IMR-90 (cell line): Measurements from ENCODE around the gene SLC35G6. TPM values are rescaled to one million over a fixed set of nuclear protein-coding genes. Genes with fewer than 3 reads are reported as not detected.

ENCODE experiments used
- ATAC-seq: fragments of 200-7000 bp; cut with Tn5 transposase; 2 replicates; pipeline ENCODE4 v1.9.1; 2020; ENCODE audit warnings: low read depth, mild to moderate bottlenecking, moderate library complexity
- BruUV-seq: library from RNA; stranded (reverse); fragments of 400-500 nt; replicated peaks from 2 replicates; lab custom pipeline; 2021; lab: Mats Ljungman, UMichigan
- CTCF ChIA-PET: fragments of 300-600 bp; formaldehyde crosslinking; extraction: SDS; loops from one replicate; lab custom pipeline; 2021; ENCODE audit warnings: antibody characterized with exemption; lab: Yijun Ruan, JAX
- POLR2A ChIA-PET: fragments of 300-600 bp; sonication (Branson Sonifier 250); formaldehyde crosslinking; loops from one replicate; lab custom pipeline; 2022; ENCODE audit warnings: antibody characterized with exemption; ENCODE audit not compliant: unreplicated experiment; lab: Charles Lee
- DNase-seq: peaks from one replicate; pipeline ENCODE4 v3.0.0; 2013
- H2AFZ ChIP-seq: replicated peaks from 2 replicates; pipeline ENCODE3; 2013; ENCODE audit warnings: low read length, mild to moderate bottlenecking; ENCODE audit not compliant: poor library complexity
- H2AK5ac ChIP-seq: 2 replicates; pipeline ENCODE4 v1.6.1; 2013; ENCODE audit warnings: low read depth, low read length, inconsistent platforms
- H2AK9ac ChIP-seq: replicated peaks from 2 replicates; pipeline ENCODE3; 2013; ENCODE audit warnings: mild to moderate bottlenecking, low read depth, low read length, moderate library complexity; ENCODE audit not compliant: poor library complexity
- H2BK120ac ChIP-seq: 2 replicates; pipeline ENCODE4 v1.6.1; 2013; ENCODE audit warnings: low read depth, low read length, inconsistent platforms
- H2BK15ac ChIP-seq: 3 replicates; pipeline ENCODE4 v1.6.1; 2013; ENCODE audit warnings: low read depth, low read length, inconsistent platforms
- H2BK20ac ChIP-seq: 2 replicates; pipeline ENCODE4 v1.6.1; 2013; ENCODE audit warnings: low read depth, mild to moderate bottlenecking, inconsistent platforms, low read length, moderate library complexity
- H2BK5ac ChIP-seq: 2 replicates; pipeline ENCODE4 v1.6.1; 2013; ENCODE audit warnings: mild to moderate bottlenecking, low read depth, low read length, inconsistent platforms; ENCODE audit not compliant: poor library complexity, severe bottlenecking
- H3K14ac ChIP-seq: replicated peaks from 2 replicates; pipeline ENCODE4 v1.6.1; 2013; ENCODE audit warnings: low read depth, low read length, inconsistent platforms
- H3K18ac ChIP-seq: 2 replicates; pipeline ENCODE4 v1.6.1; 2013; ENCODE audit warnings: low read depth, low read length, control low read depth
- H3K23ac ChIP-seq: 2 replicates; pipeline ENCODE4 v1.6.1; 2013; ENCODE audit warnings: low read depth, low read length, inconsistent platforms
- H3K27ac ChIP-seq: 2 replicates; pipeline ENCODE4 v1.5.1; 2013; ENCODE audit warnings: mild to moderate bottlenecking, control low read depth, low read length; ENCODE audit not compliant: insufficient read depth
- H3K27me3 ChIP-seq: 2 replicates; pipeline ENCODE4 v1.6.1; 2013; ENCODE audit warnings: low read length; ENCODE audit not compliant: control insufficient read depth, insufficient read depth
- H3K36me3 ChIP-seq: 2 replicates; pipeline ENCODE4 v1.6.1; 2013; ENCODE audit warnings: low read length, mixed read lengths; ENCODE audit not compliant: control insufficient read depth, insufficient read depth
- H3K4ac ChIP-seq: 2 replicates; pipeline ENCODE4 v1.6.1; 2013; ENCODE audit warnings: low read depth, low read length, inconsistent platforms
- H3K4me1 ChIP-seq: 2 replicates; pipeline ENCODE4 v1.6.1; 2013; ENCODE audit warnings: low read length, mixed read lengths; ENCODE audit not compliant: control insufficient read depth, insufficient read depth
- H3K4me2 ChIP-seq: 2 replicates; pipeline ENCODE4 v1.6.1; 2013; ENCODE audit warnings: low read depth, mild to moderate bottlenecking, control low read depth, low read length, moderate library complexity
- H3K4me3 ChIP-seq: 2 replicates; pipeline ENCODE4 v1.5.1; 2013; ENCODE audit warnings: low read depth, mild to moderate bottlenecking, control low read depth, low read length, moderate library complexity; ENCODE audit not compliant: insufficient read depth
- H3K56ac ChIP-seq: 2 replicates; pipeline ENCODE4 v1.6.1; 2013; ENCODE audit warnings: low read length, inconsistent platforms; ENCODE audit not compliant: insufficient read depth; ENCODE audit errors: extremely low read depth
- H3K79me1 ChIP-seq, 2 experiments: 2 replicates each; pipeline ENCODE4 v1.6.1; 2013; ENCODE audit warnings: low read length in 2 of 2, inconsistent platforms in 1 of 2, low read depth in 1 of 2
- H3K9ac ChIP-seq: 2 replicates; pipeline ENCODE4 v1.6.1; 2013; ENCODE audit warnings: low read depth, low read length, control low read depth
- H3K9me1 ChIP-seq: 2 replicates; pipeline ENCODE4 v1.6.1; 2013; ENCODE audit warnings: low read length, inconsistent platforms; ENCODE audit not compliant: insufficient read depth
- H3K9me3 ChIP-seq: 2 replicates; pipeline ENCODE4 v1.6.1; 2013; ENCODE audit warnings: low read length; ENCODE audit not compliant: control insufficient read depth, insufficient read depth
- H4K20me1 ChIP-seq: 2 replicates; pipeline ENCODE4 v1.6.1; 2013; ENCODE audit warnings: low read length, inconsistent platforms; ENCODE audit not compliant: insufficient read depth
- H4K5ac ChIP-seq: 2 replicates; pipeline ENCODE4 v1.6.1; 2013; ENCODE audit warnings: mild to moderate bottlenecking, low read depth, low read length, control low read depth
- H4K8ac ChIP-seq, 2 experiments: 2 replicates each; pipeline ENCODE4 v1.6.1; 2013; ENCODE audit warnings: low read depth in 2 of 2, low read length in 2 of 2, control low read depth in 1 of 2, inconsistent platforms in 1 of 2
- H4K91ac ChIP-seq: 2 replicates; pipeline ENCODE4 v1.6.1; 2013; ENCODE audit warnings: low read depth, low read length, inconsistent platforms; ENCODE audit not compliant: insufficient read depth
- MAFK ChIP-seq: IDR thresholded peaks from 2 replicates; pipeline ENCODE4 v1.6.1; 2012; ENCODE audit warnings: low read depth, low read length, improper control_type of control experiment
- POLR2A ChIP-seq: IDR thresholded peaks from 2 replicates; pipeline ENCODE4 v1.6.1; 2012; ENCODE audit warnings: mild to moderate bottlenecking, low read depth, low read length
- RFX5 ChIP-seq: IDR thresholded peaks from 2 replicates; pipeline ENCODE4 v1.8.0; 2012; ENCODE audit warnings: low read depth, mild to moderate bottlenecking, low read length, moderate library complexity
- WGBS, 2 experiments: methylation state at CpG; one replicate each; pipeline versions ENCODE4 v1.1.5 to v1.1.7; 2013; ENCODE audit warnings: missing lambda C conversion rate in 2 of 2; ENCODE audit not compliant: insufficient read length in 1 of 2; ENCODE audit errors: extremely low coverage in 2 of 2; 5-methylcytosine and 5-hydroxymethylcytosine counted together
- dilution Hi-C: fragments of 300-500 bp; cut with HindIII; formaldehyde crosslinking; loops from one replicate; pipeline ENCODE4 v1.14.3; 2018; ENCODE audit warnings: low sequenced_read_pairs; ENCODE audit not compliant: unreplicated experiment
- in situ Hi-C: fragments of 300-500 bp; cut with MboI; formaldehyde crosslinking; loops from 3 replicates; pipeline ENCODE4 v1.14.3; 2019; ENCODE audit warnings: low sequenced_read_pairs, inconsistent platforms, mixed read lengths
- intact Hi-C: fragments of 100-400 bp; cut with micrococcal nuclease; formaldehyde crosslinking; loops from 2 replicates; pipeline ENCODE4 v1.10.0; 2022
- polyA plus RNA-seq, 3 experiments: library from polyadenylated mRNA; depleted of rRNA; stranded (reverse); fragments of >200 nt; gene quantifications; 2 replicates each; pipeline ENCODE4 v1.2.3, GENCODE V29; 2012; ENCODE audit warnings: low replicate concordance in 1 of 3
- total RNA-seq: library from RNA; depleted of rRNA; stranded (reverse); fragments of >200 nt; gene quantifications from 2 replicates; pipeline ENCODE4 v1.2.3, GENCODE V29; 2012
- TF ChIP-seq, protein P1 (sequence below): conservative IDR thresholded peaks from 2 replicates; pipeline ENCODE4 v1.5.1; 2012; ENCODE audit warnings: mild to moderate bottlenecking, low read depth, low read length, improper control_type of control experiment
- TF ChIP-seq, protein P2 (sequence below): fragments of 150-350 bp; IDR thresholded peaks from 2 replicates; pipeline ENCODE4 v1.6.1; 2016; ENCODE audit warnings: low read depth, mild to moderate bottlenecking, low read length, moderate library complexity, borderline replicate concordance

SLC35G6 gene
- total and polyA plus RNA-seq, 2 of the 4 experiments (the other 2 are of a cell fraction): not detected

DNA sequence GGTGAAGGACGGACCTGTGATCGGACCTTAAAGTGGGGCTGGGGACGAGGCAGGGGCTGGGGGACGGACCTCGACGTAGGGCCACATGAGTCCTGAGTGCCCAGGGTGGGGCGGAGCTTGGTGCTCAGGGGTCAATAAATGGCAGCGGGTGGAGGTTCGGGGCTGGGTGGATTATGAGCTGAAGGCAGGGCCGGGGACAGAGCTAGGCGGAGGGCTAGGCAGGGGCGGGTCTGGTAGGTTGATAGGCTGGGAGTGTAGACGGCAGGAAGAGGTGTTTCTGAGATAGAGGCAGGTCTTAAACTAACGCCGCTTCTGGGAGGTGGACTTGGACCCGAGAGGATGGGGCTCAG, 35.7 kb upstream of the SLC35G6 start:
- intact Hi-C loops: no loop called here
- BruUV-seq: no TSS peak
- no peak overlapping the region for H4K91ac ChIP-seq
- H3K23ac ChIP-seq: no peak overlapping the region
- 0 out of 2 replicates have a peak, but pooled peaks cover 8% of the 10 kb centered on the region for H3K9me1 ChIP-seq
- H3K4me2 ChIP-seq: peak overlapping the region; percentile 81
- in situ Hi-C loops: no loop called here
- WGBS, 2 experiments: 10% methylated on average over 2 of the region's 16 CpGs; no CpG with 5 or more reads in 1 of the 2 experiments
- 0 out of 2 replicates have a peak overlapping the region, but pooled peaks have one; percentile 45 for H2AK5ac ChIP-seq
- 0 out of 2 replicates have a peak, but pooled peaks cover 1% of the 10 kb centered on the region for H4K20me1 ChIP-seq
- ATAC-seq (peak; percentile 3), DNase-seq (no peak)
- ChIA-PET POLR2A (no interaction called here), CTCF (interaction anchor here (0.6 to 1.4 kb wide), 2 partner anchors 9 to 14 kb away, joined by 3 to 6 read pairs; no protein-coding TSS in a partner anchor)
- no peak overlapping the region for H4K5ac ChIP-seq
- peak overlapping the region; percentile 32 for H3K4me3 ChIP-seq
- no peak overlapping the region for H2BK5ac ChIP-seq
- H3K27ac ChIP-seq: no peak overlapping the region
- peaks cover 17% of the 10 kb centered on the region for H3K4me1 ChIP-seq
- H4K8ac ChIP-seq: peak overlapping the region in 1 of 2 experiments; percentile 36; a peak in 1 of 4 replicates
- H3K4ac ChIP-seq: no peak overlapping the region
- TF ChIP-seq, protein P1, sequence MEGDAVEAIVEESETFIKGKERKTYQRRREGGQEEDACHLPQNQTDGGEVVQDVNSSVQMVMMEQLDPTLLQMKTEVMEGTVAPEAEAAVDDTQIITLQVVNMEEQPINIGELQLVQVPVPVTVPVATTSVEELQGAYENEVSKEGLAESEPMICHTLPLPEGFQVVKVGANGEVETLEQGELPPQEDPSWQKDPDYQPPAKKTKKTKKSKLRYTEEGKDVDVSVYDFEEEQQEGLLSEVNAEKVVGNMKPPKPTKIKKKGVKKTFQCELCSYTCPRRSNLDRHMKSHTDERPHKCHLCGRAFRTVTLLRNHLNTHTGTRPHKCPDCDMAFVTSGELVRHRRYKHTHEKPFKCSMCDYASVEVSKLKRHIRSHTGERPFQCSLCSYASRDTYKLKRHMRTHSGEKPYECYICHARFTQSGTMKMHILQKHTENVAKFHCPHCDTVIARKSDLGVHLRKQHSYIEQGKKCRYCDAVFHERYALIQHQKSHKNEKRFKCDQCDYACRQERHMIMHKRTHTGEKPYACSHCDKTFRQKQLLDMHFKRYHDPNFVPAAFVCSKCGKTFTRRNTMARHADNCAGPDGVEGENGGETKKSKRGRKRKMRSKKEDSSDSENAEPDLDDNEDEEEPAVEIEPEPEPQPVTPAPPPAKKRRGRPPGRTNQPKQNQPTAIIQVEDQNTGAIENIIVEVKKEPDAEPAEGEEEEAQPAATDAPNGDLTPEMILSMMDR: no peak
- TF ChIP-seq RFX5 (no peak), MAFK (no peak), POLR2A (no peak)
- TF ChIP-seq, protein P2, sequence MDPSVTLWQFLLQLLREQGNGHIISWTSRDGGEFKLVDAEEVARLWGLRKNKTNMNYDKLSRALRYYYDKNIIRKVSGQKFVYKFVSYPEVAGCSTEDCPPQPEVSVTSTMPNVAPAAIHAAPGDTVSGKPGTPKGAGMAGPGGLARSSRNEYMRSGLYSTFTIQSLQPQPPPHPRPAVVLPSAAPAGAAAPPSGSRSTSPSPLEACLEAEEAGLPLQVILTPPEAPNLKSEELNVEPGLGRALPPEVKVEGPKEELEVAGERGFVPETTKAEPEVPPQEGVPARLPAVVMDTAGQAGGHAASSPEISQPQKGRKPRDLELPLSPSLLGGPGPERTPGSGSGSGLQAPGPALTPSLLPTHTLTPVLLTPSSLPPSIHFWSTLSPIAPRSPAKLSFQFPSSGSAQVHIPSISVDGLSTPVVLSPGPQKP: no peak
- no peaks in the 10 kb centered on the region for H3K9me3 ChIP-seq
- no peak overlapping the region for H2AK9ac ChIP-seq
- no peak overlapping the region for H3K18ac ChIP-seq
- H3K27me3 ChIP-seq: peaks cover 31% of the 10 kb centered on the region
- no peaks in the 10 kb centered on the region for H3K36me3 ChIP-seq
- H3K56ac ChIP-seq: no peak overlapping the region
- no peak overlapping the region for H3K9ac ChIP-seq
- peak overlapping the region; percentile 91 for H2AFZ ChIP-seq
- H3K79me1 ChIP-seq: no peaks in the 10 kb centered on the region
- H3K14ac ChIP-seq: no peak overlapping the region
- H2BK120ac ChIP-seq: no peak overlapping the region
- H2BK15ac ChIP-seq: no peak overlapping the region; the same call in 2 of the 3 replicates
- no peak overlapping the region for H2BK20ac ChIP-seq
- dilution Hi-C loops: no loop called here
